HG02840 (cell line): ENCODE data around the gene ECM2.
"Not testable (repeated sequence)": the region's sequence is repeated elsewhere in the genome, so short reads cannot be mapped to it uniquely, and the experiment has no call there.

ENCODE experiments used
- ATAC-seq: cut with Tn5 transposase; IDR thresholded peaks from one replicate; pipeline ENCODE4 v1.9.1; 2021; ENCODE audit warnings: mild to moderate bottlenecking, moderate library complexity, moderate number of reproducible peaks; ENCODE audit not compliant: unreplicated experiment, low FRiP score

ECM2 gene

GRCh38 chr9:92535940-92536850 lies at the start of gene ECM2:
TSS of gene ECM2 (minus strand) at chr9:92535990. CDS start at chr9:92522866, 13,124 bp downstream.
- ATAC-seq, result no peak

GRCh38 chr9:92576175-92576574 lies 40.4 kb upstream of the ECM2 start:
- ATAC-seq, result no peak

- not testable (repeated sequence) for ATAC-seq
Measured at GRCh38 chr9:92573612-92574011, 37.8 kb upstream of the ECM2 start.

- not testable (repeated sequence) for ATAC-seq
Measured at GRCh38 chr9:92571871-92572270, 36.1 kb upstream of the ECM2 start.

- ATAC-seq, result no peak
Measured at GRCh38 chr9:92564982-92565381, 29.2 kb upstream of the ECM2 start.

- no peak for ATAC-seq
Measured at GRCh38 chr9:92564504-92564903, 28.7 kb upstream of the ECM2 start.

GRCh38 chr9:92563116-92564100 lies 27.6 kb upstream of the ECM2 start:
- no peak for ATAC-seq

GRCh38 chr9:92562461-92562967 lies 26.7 kb upstream of the ECM2 start:
- ATAC-seq, result no peak

- ATAC-seq, result no peak
Measured at GRCh38 chr9:92561374-92562330, 25.9 kb upstream of the ECM2 start.

- ATAC-seq, result no peak
Measured at GRCh38 chr9:92558612-92559374, 23.0 kb upstream of the ECM2 start.

GRCh38 chr9:92550765-92551164 lies 15.0 kb upstream of the ECM2 start:
- no peak for ATAC-seq

- ATAC-seq, result no peak
Measured at GRCh38 chr9:92547356-92547755, 11.6 kb upstream of the ECM2 start.

GRCh38 chr9:92545002-92545510 lies 9.3 kb upstream of the ECM2 start:
- no peak for ATAC-seq

- no peak for ATAC-seq
Measured at GRCh38 chr9:92543972-92544371, 8.2 kb upstream of the ECM2 start.

- no peak for ATAC-seq
Measured at GRCh38 chr9:92538541-92538940, 2.8 kb upstream of the ECM2 start.

- ATAC-seq, result no peak
Measured at GRCh38 chr9:92534674-92535073, 1.1 kb downstream of the ECM2 start.

GRCh38 chr9:92534204-92534603 lies 1.6 kb downstream of the ECM2 start:
- ATAC-seq, result no peak

GRCh38 chr9:92530893-92531292 lies 4.9 kb downstream of the ECM2 start:
- no peak for ATAC-seq

GRCh38 chr9:92529124-92529523 lies 6.7 kb downstream of the ECM2 start:
- no peak for ATAC-seq
